Suprapubic skin (tissue), 4 donors: ENCODE data around the gene GAN. TPM values are rescaled to one million over a fixed set of nuclear protein-coding genes. Genes with fewer than 3 reads are reported as not detected.

ENCODE experiments used
- DNase-seq, 2 donors: peaks; one replicate each; pipeline ENCODE4 v3.0.0-alpha.2; 2019; ENCODE audit warnings: low spot score in 2 of 2
- H3K27ac ChIP-seq: fragments of 200-600 bp; sonication (generic); one replicate; pipeline ENCODE4 v1.5.1; 2019
- H3K27me3 ChIP-seq: fragments of 200-600 bp; sonication (generic); one replicate; pipeline ENCODE4 v1.5.1; 2019
- H3K36me3 ChIP-seq: fragments of 200-600 bp; sonication (generic); one replicate; pipeline ENCODE4 v1.5.1; 2019
- H3K4me1 ChIP-seq: fragments of 200-600 bp; sonication (generic); one replicate; pipeline ENCODE4 v1.5.1; 2019
- H3K4me3 ChIP-seq: fragments of 200-600 bp; sonication (generic); one replicate; pipeline ENCODE4 v1.5.1; 2019; ENCODE audit warnings: mild to moderate bottlenecking
- H3K9me3 ChIP-seq: fragments of 200-600 bp; sonication (generic); one replicate; pipeline ENCODE4 v1.5.1; 2019
- CTCF ChIP-seq, 2 donors: fragments of 200-600 bp in 1 of 2; fragments of 450-650 bp in 1 of 2; sonication (generic) in 1 of 2; IDR thresholded peaks; one replicate each; pipeline ENCODE4 v1.5.1; 2016 to 2019; ENCODE audit warnings: antibody characterized with exemption in 2 of 2, mild to moderate bottlenecking in 1 of 2, moderate library complexity in 1 of 2
- EP300 ChIP-seq: sonication (generic); formaldehyde crosslinking; IDR thresholded peaks from one replicate; pipeline ENCODE4 v1.6.1; 2017; ENCODE audit warnings: antibody characterized with exemption
- POLR2A ChIP-seq, 2 donors: fragments of 450-650 bp; IDR thresholded peaks; one replicate each; pipeline ENCODE4 v1.6.1; 2017; ENCODE audit warnings: antibody characterized with exemption in 2 of 2, mild to moderate bottlenecking in 2 of 2, moderate library complexity in 2 of 2
- POLR2AphosphoS5 ChIP-seq, 3 donors: sonication (generic); formaldehyde crosslinking; IDR thresholded peaks; one replicate each; pipeline ENCODE4 v1.6.1; 2017; ENCODE audit warnings: antibody characterized with exemption in 3 of 3
- WGBS: methylation state at CpG from one replicate; pipeline ENCODE4 v1.1.5; 2018; 5-methylcytosine and 5-hydroxymethylcytosine counted together
- total RNA-seq, 4 donors: library from RNA; depleted of rRNA; stranded (reverse); fragments of >200 nt; gene quantifications; one replicate each; pipeline ENCODE4 v1.1.0, GENCODE V29; 2016

The GAN gene
- total RNA-seq, 4 donors from 2014 or later: 74.3 to 168 (median 130) TPM

- no peaks in the 10 kb centered on the region for H3K27me3 ChIP-seq
- no peak for DNase-seq
- no peak overlapping the region for H3K4me3 ChIP-seq
- H3K4me1 ChIP-seq: peaks cover 11% of the 10 kb centered on the region
- 83% methylated on average over 3 of the region's 3 CpGs for WGBS
- no peaks in the 10 kb centered on the region for H3K9me3 ChIP-seq
- TF ChIP-seq CTCF (IDR thresholded peaks at IDR 0.05): no peak
- no peak for TF ChIP-seq POLR2AphosphoS5 (IDR thresholded peaks at IDR 0.05)
- no peak for TF ChIP-seq POLR2A (IDR thresholded peaks at IDR 0.05)
- no peak for TF ChIP-seq EP300
- H3K27ac ChIP-seq: no peak overlapping the region
- H3K36me3 ChIP-seq: peaks cover 3% of the 10 kb centered on the region
Observed at GRCh38 chr16:81307770-81308169, 7.0 kb upstream of the GAN start.

GRCh38 chr16:81310045-81310644 lies 4.6 kb upstream of the GAN start:
- 79% methylated on average over 5 of the region's 5 CpGs for WGBS
- peaks cover 3% of the 10 kb centered on the region for H3K36me3 ChIP-seq

GRCh38 chr16:81311762-81312161 lies 3.0 kb upstream of the GAN start:
- Histone ChIP-seq H3K9me3 (no peaks in the 10 kb centered on the region), H3K4me3 (no peak overlapping the region), H3K4me1 (peaks cover 36% of the 10 kb centered on the region), H3K27me3 (no peaks in the 10 kb centered on the region), H3K36me3 (peaks cover 3% of the 10 kb centered on the region), H3K27ac (no peak overlapping the region)
- no peak for TF ChIP-seq POLR2A (IDR thresholded peaks at IDR 0.05)
- TF ChIP-seq CTCF (IDR thresholded peaks at IDR 0.05): no peak
- TF ChIP-seq POLR2AphosphoS5 (IDR thresholded peaks at IDR 0.05): no peak
- TF ChIP-seq EP300: no peak
- DNase-seq: no peak

More at GRCh38 chr16:81310045-81310644, 4.6 kb upstream of the GAN start:
- TF ChIP-seq POLR2AphosphoS5 (IDR thresholded peaks at IDR 0.05) (no peak), CTCF (IDR thresholded peaks at IDR 0.05) (no peak), POLR2A (IDR thresholded peaks at IDR 0.05) (no peak), EP300 (no peak)
- Histone ChIP-seq H3K9me3 (no peaks in the 10 kb centered on the region), H3K27me3 (no peaks in the 10 kb centered on the region), H3K4me1 (peaks cover 25% of the 10 kb centered on the region), H3K27ac (no peak overlapping the region), H3K4me3 (no peak overlapping the region)
- DNase-seq: no peak

GRCh38 chr16:81313701-81314602 lies 810 bp upstream of the GAN start:
- H3K9me3 ChIP-seq: no peaks in the 10 kb centered on the region
- DNase-seq: no peak
- TF ChIP-seq CTCF (IDR thresholded peaks at IDR 0.05) (no peak), POLR2A (IDR thresholded peaks at IDR 0.05) (no peak), POLR2AphosphoS5 (IDR thresholded peaks at IDR 0.05) (no peak), EP300 (no peak)
- peaks cover 51% of the 10 kb centered on the region for H3K4me1 ChIP-seq
- 4% methylated on average over 16 of the region's 16 CpGs for WGBS
- H3K27ac ChIP-seq: peak overlapping the region; percentile 93
- H3K36me3 ChIP-seq: peaks cover 3% of the 10 kb centered on the region
- H3K27me3 ChIP-seq: no peaks in the 10 kb centered on the region
- H3K4me3 ChIP-seq: peak overlapping the region; percentile 80
